Smooth muscle cell (in vitro differentiated cells): Measurements from ENCODE around the gene MIF4GD. TPM values are rescaled to one million over a fixed set of nuclear protein-coding genes. Genes with fewer than 3 reads are reported as not detected.

ENCODE experiments used
- DNase-seq: peaks from one replicate; lab custom pipeline; 2025; ENCODE audit not compliant: unreplicated experiment; lab: John Stamatoyannopoulos, UW
- H2AFZ ChIP-seq: fragments of 200-600 bp; sonication (generic); 2 replicates; pipeline ENCODE4 v1.6.0; 2016; ENCODE audit warnings: antibody characterized with exemption, low read depth, mild to moderate bottlenecking
- H3F3A ChIP-seq: fragments of 200-600 bp; sonication (generic); 2 replicates; pipeline ENCODE4 v1.6.0; 2017; ENCODE audit warnings: antibody characterized with exemption, low read depth
- H3K27ac ChIP-seq: fragments of 200-600 bp; sonication (generic); 2 replicates; pipeline ENCODE4 v1.5.1; 2016; ENCODE audit warnings: low read depth, mild to moderate bottlenecking
- H3K27me3 ChIP-seq: fragments of 200-600 bp; sonication (generic); 2 replicates; pipeline ENCODE4 v1.6.1; 2016; ENCODE audit warnings: low read depth, mild to moderate bottlenecking
- H3K36me3 ChIP-seq: fragments of 200-600 bp; sonication (generic); 2 replicates; pipeline ENCODE4 v1.5.1; 2016; ENCODE audit warnings: low read depth
- H3K4me1 ChIP-seq: fragments of 200-600 bp; sonication (generic); 2 replicates; pipeline ENCODE4 v1.5.1; 2016; ENCODE audit warnings: low read depth
- H3K4me2 ChIP-seq: fragments of 200-600 bp; sonication (generic); 2 replicates; pipeline ENCODE4 v1.6.0; 2016; ENCODE audit warnings: mild to moderate bottlenecking
- H3K4me3 ChIP-seq: fragments of 200-600 bp; sonication (generic); 2 replicates; pipeline ENCODE4 v1.5.1; 2016; ENCODE audit warnings: mild to moderate bottlenecking
- H3K79me2 ChIP-seq: fragments of 200-600 bp; sonication (generic); 2 replicates; pipeline ENCODE4 v1.6.0; 2016; ENCODE audit warnings: low read depth, mild to moderate bottlenecking
- H3K9ac ChIP-seq: fragments of 200-600 bp; sonication (generic); 2 replicates; pipeline ENCODE4 v1.6.0; 2016; ENCODE audit warnings: low read depth
- H3K9me3 ChIP-seq: fragments of 200-600 bp; sonication (generic); replicated peaks from 2 replicates; pipeline ENCODE4 v1.5.1; 2016; ENCODE audit warnings: low read depth
- H4K20me1 ChIP-seq: fragments of 200-600 bp; sonication (generic); 2 replicates; pipeline ENCODE4 v1.6.0; 2016; ENCODE audit warnings: low read depth
- CTCF ChIP-seq: fragments of 200-600 bp; sonication (generic); IDR thresholded peaks from 2 replicates; pipeline ENCODE4 v1.5.1; 2017; ENCODE audit warnings: borderline replicate concordance, mild to moderate bottlenecking, antibody characterized with exemption; ENCODE audit not compliant: insufficient read depth, poor library complexity, severe bottlenecking
- WGBS: methylation state at CpG from one replicate; pipeline ENCODE4 v1.1.7; 2016; ENCODE audit warnings: low lambda C conversion rate; 5-methylcytosine and 5-hydroxymethylcytosine counted together
- polyA plus RNA-seq: library from polyadenylated mRNA; unstranded; fragments of >200 nt; fragmentation: Nextera tagmentation; extraction: Ambion mirVana; gene quantifications from 2 replicates; pipeline ENCODE4 v1.2.1, GENCODE V29; 2016
- total RNA-seq: library from RNA; depleted of rRNA; stranded (reverse); fragments of >200 nt; gene quantifications from 2 replicates; pipeline ENCODE4 v1.2.3, GENCODE V29; 2014

Gene MIF4GD
- total and polyA plus RNA-seq, 2 experiments from 2014 or later, result 5.3 to 17.0 TPM

GRCh38 chr17:75277664-75278071, 6.6 kb upstream of the MIF4GD start:
- Histone ChIP-seq H3K36me3 (no peaks in the 10 kb centered on the region), H3K4me2 (no peak overlapping the region), H3K79me2 (no peaks in the 10 kb centered on the region), H4K20me1 (no peaks in the 10 kb centered on the region), H3K4me1 (no peaks in the 10 kb centered on the region), H3K27ac (no peak overlapping the region), H3F3A (no peaks in the 10 kb centered on the region), H3K27me3 (no peaks in the 10 kb centered on the region), H3K4me3 (no peak overlapping the region), H3K9ac (no peak overlapping the region), H2AFZ (no peak overlapping the region), H3K9me3 (no peaks in the 10 kb centered on the region)
- no peak for DNase-seq
- WGBS, result 69% methylated on average over 6 of the region's 6 CpGs
- TF ChIP-seq CTCF, result no peak

GRCh38 chr17:75273977-75274708, 3.1 kb upstream of the MIF4GD start:
- Histone ChIP-seq H3K79me2 (no peaks in the 10 kb centered on the region), H3K4me2 (no peak overlapping the region), H3K9me3 (no peaks in the 10 kb centered on the region), H2AFZ (no peak overlapping the region), H3K27me3 (no peaks in the 10 kb centered on the region), H3F3A (peaks cover 6% of the 10 kb centered on the region), H4K20me1 (no peaks in the 10 kb centered on the region), H3K9ac (no peak overlapping the region), H3K4me3 (no peak overlapping the region), H3K27ac (no peak overlapping the region), H3K36me3 (no peaks in the 10 kb centered on the region), H3K4me1 (peaks cover 8% of the 10 kb centered on the region)
- no peak for TF ChIP-seq CTCF
- 94% methylated on average over 7 of the region's 7 CpGs for WGBS
- no peak for DNase-seq

GRCh38 chr17:75272848-75273184, 1.8 kb upstream of the MIF4GD start:
- H3K9ac ChIP-seq, result no peak overlapping the region
- H3K4me2 ChIP-seq, result no peak overlapping the region
- H3K79me2 ChIP-seq, result no peaks in the 10 kb centered on the region
- no peak for TF ChIP-seq CTCF
- H3F3A ChIP-seq, result peaks cover 6% of the 10 kb centered on the region
- no peaks in the 10 kb centered on the region for H3K27me3 ChIP-seq
- no peaks in the 10 kb centered on the region for H3K36me3 ChIP-seq
- H4K20me1 ChIP-seq, result no peaks in the 10 kb centered on the region
- H3K9me3 ChIP-seq, result no peaks in the 10 kb centered on the region
- H3K4me1 ChIP-seq, result peaks cover 8% of the 10 kb centered on the region
- H3K4me3 ChIP-seq, result no peak overlapping the region
- 92% methylated on average over 3 of the region's 3 CpGs for WGBS
- no peak overlapping the region for H3K27ac ChIP-seq
- H2AFZ ChIP-seq, result no peak overlapping the region
- DNase-seq, result no peak
